Stomach (tissue), 4 donors: ENCODE results near the gene ULK3.

ENCODE experiments used
- POLR2A ChIP-seq, 4 donors: fragments of 450-650 bp; IDR thresholded peaks; one replicate each; pipeline ENCODE4 v1.6.1; 2016; ENCODE audit warnings: antibody characterized with exemption in 4 of 4, control low read depth in 2 of 4, mild to moderate bottlenecking in 1 of 4, moderate library complexity in 1 of 4
- POLR2AphosphoS5 ChIP-seq, 3 donors: sonication (generic); formaldehyde crosslinking; IDR thresholded peaks; one replicate each; pipeline ENCODE4 v1.6.1; 2016; ENCODE audit warnings: antibody characterized with exemption in 3 of 3
- TF ChIP-seq, protein P1 (sequence below), 7 experiments: fragments of 450-650 bp in 4 of 7; fragments of 200-600 bp in 3 of 7; sonication (generic) in 3 of 7; IDR thresholded peaks; one replicate each; pipeline ENCODE4 v1.5.1; 2016 to 2019; ENCODE audit warnings: antibody characterized with exemption in 7 of 7, control low read depth in 2 of 7, mild to moderate bottlenecking in 1 of 7

DNA sequence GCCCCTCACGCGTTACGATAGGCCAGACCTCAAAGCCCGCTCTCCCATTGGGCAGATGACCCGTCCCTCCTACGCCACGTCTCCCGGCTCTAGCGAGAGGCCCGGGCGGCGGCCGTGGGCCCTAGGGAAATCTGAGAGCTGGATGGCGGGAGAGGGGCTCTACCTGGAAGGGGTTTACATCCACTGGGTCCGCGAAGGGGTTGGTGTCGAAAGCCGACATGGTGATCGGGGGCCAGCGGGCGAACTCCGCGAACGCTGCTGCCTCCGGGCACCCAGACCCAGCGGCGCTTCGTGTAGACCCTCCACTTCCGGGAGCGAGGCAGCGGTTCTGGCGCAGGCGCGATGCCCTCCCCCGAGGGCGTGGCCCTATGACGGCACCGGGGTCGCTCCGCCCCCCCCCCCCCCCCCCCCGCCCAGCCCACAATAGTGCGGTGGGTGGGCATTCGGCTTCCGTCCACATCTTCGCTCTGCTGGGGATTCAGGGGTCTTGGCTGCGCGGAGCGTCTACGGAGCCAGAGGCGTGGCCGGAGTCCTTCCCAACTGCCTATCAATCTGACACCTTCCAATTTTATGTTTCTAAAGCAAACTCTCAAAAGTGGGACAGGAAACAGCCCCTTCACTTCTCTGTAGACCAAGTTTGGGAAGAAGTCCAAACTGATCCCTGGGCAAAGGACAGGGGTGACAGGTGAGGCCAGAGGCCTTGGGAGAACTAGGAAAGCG, 30.2 kb upstream of the ULK3 start, which contains the start of gene SCAMP2:
- TF ChIP-seq, protein P1, sequence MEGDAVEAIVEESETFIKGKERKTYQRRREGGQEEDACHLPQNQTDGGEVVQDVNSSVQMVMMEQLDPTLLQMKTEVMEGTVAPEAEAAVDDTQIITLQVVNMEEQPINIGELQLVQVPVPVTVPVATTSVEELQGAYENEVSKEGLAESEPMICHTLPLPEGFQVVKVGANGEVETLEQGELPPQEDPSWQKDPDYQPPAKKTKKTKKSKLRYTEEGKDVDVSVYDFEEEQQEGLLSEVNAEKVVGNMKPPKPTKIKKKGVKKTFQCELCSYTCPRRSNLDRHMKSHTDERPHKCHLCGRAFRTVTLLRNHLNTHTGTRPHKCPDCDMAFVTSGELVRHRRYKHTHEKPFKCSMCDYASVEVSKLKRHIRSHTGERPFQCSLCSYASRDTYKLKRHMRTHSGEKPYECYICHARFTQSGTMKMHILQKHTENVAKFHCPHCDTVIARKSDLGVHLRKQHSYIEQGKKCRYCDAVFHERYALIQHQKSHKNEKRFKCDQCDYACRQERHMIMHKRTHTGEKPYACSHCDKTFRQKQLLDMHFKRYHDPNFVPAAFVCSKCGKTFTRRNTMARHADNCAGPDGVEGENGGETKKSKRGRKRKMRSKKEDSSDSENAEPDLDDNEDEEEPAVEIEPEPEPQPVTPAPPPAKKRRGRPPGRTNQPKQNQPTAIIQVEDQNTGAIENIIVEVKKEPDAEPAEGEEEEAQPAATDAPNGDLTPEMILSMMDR (IDR thresholded peaks at IDR 0.05), result no peak
- peak in 1 of 4 donors; percentile 72 for TF ChIP-seq POLR2A (IDR thresholded peaks at IDR 0.05)
- peak; percentile 8 to 96 (median 92) for TF ChIP-seq POLR2AphosphoS5 (IDR thresholded peaks at IDR 0.05)
